Activated CD4-positive, alpha-beta T cell treated with anti-CD3 and anti-CD28 coated beads, Interleukin-2, amount 50 U/mL, for 16 hours (primary cell): ENCODE results near the gene NTF3.

Experiments
- DNase-seq: peaks from one replicate; pipeline ENCODE4 v3.0.0-alpha.2; 2020

NTF3 gene

DNA sequence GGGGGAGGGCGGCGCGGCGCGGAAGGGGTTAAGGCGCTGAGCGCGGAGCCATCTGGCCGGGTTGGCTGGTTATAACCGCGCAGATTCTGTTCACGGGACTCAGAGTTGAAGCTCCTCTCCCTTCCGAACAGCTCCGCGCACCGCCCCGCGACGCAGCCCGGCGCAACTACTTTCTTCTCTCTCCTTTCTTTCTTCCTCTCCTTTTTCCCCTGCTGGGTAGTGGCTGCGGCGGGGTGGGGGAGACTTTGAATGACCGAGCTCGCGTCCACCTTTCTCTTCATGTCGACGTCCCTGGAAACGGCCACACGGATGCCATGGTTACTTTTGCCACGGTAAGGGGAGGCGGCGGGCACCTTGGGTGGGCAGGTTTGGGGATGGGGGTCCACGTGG, at the start of gene NTF3:
Gene NTF3, plus strand, starts transcription at position 98 of the 390 bp plus-strand sequence. Its CDS starts 217 bp downstream, at position 315.
- no peak for DNase-seq

DNA sequence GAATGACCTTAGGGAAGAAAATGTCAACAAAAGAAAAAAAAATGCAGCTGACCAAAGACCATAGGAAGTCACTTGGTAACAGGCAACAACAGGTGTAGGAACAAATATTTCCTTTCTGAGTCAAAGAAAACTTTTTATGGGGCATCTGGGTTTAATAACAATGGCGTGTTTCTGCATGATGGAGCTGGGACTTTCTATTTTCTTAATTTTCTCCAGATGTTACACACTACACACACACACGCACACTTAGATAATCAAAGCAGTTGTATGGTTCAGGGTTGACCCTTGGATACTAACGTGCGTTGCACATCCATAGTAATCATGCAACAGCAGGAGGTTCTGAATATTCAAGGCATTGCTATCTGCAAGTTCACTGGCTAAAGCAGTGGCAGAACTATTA, 47.9 kb upstream of the NTF3 start:
- DNase-seq: no peak

GRCh38 chr12:5388581-5389535, 43.0 kb upstream of the NTF3 start:
- no peak for DNase-seq

DNA sequence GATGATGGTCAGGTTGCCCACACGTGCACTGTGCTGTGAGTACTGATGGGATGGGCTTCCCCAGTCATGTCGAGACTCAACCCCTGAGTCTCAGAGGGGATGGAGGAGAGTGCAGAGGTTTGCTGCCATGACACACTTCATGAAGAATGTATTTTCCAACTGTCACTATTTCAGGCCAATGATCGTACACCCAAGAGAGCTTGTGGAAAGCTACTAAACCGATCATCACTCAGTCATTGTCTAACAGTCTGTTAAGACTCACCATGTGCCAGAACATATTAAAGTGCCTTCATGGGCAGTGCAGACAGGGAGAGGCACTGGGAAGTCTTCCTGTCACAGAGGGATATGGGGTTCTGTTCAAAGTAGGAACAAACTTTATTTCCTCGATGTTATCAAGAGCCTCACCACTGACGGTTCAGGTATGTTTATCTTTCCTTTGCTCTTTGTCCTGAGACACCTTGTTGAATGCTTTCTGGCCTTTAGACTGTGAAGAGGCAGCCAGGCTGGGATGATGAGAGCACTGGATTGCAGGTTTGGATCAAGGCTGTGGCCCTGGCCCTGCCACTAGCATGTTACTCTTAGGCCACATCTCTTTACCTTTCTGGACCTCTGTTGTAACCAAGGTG, 41.6 kb upstream of the NTF3 start:
- no peak for DNase-seq

GRCh38 chr12:5391653-5392052, 40.3 kb upstream of the NTF3 start:
- DNase-seq: no peak

GRCh38 chr12:5392961-5393360, 38.9 kb upstream of the NTF3 start:
- DNase-seq: no peak

DNA sequence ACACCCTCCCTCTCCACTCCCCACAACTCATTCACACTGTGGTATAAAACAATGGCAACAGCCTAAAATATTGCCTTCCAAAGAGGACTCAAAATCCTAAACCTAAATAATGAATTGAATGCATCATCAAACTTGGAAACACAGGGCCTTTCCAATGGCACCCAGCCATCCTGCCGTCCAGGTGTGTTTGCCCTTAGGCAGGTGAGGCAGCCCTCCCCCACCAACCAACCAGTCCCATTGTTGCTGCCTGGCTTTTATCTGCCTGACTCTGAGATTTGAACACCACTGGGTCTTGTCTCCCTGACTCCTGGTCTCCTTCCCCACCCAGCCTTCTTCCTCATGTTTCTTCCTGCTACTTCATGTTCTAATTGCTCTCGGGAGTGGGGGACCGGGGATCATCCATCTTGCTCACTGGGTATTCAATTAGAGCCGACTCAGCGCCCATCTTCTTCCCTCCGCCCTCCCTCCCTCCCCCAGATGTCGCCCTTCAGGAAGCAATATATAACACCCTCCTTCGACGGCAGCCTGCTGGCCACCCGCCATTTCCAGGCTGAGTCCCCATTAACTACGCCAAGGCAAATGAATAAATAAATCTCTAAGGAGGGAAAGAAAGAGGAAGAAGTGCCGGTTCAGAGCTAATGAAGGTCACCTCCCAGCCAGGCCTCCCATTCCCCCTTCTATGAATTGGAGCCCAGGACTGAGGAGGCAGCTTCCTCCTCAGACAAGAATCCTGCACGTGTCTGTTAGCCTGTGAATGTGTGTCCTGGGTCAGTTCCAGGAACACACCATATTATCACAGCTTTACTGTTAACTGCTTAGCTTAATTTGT, 36.3 kb upstream of the NTF3 start:
- no peak for DNase-seq

GRCh38 chr12:5396541-5396940, 35.4 kb upstream of the NTF3 start:
- DNase-seq: no peak

DNA sequence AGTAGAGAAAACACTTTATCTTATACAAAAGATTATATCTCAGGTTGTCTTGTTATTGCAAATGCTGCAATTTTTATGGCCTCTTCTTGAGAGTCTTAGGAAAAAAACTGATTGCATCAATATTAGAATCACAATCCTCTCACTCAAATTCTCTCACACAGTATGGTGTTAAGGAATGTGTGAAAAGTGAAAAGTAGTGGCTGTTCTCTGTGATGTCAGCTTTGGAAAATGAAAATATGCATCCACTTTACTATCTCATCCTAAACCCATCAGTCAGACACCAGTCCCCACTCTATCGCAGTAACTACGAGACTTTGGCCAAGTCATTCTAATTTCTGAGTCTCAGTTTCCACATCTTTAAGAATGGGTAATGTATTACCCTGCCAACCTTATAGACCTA, 32.6 kb upstream of the NTF3 start:
- no peak for DNase-seq

DNA sequence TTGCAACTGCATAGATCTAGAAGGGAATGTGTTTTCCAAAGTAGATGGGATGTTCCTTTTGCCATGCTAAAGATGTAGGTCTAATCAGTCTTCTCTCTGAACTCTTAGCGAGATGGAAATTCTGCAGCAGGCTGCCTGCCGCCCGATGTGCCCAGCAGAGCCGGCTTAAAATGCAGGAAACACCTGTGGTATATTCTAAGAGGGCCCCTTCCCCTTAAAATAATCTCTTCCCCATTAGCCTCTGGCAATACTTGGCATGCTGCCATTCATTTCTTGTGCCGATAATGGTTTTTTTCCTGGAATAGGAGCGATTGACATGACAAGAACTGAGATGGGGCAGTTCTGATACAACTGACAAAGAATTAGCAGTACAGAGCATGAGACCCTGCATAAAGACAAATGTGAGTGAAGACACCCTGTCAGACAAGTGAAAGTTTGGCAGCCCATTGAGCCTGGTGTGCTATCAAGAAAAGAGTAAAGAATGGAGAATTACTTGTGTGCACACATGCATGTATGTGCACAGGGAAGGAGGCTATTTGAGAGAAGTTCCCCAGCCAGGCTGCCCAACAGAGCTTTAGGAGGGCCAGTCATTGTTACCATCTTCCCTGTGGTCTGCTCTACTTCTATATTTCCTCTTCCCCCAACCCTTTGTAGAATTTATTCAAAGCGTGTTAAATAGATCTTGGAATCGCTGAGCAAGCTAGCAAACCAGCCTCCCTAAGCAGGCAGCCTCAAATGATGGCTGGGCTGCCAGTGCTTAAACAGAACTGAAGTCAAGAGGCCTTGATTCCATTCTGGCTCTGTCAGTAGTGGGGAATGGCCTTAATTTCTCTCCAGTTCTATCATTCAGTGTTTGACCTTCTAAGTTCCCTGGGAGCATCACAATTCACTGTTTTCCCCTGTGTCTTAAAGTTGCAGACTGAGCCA, 29.6 kb upstream of the NTF3 start:
- no peak for DNase-seq

GRCh38 chr12:5403411-5403810, 28.5 kb upstream of the NTF3 start:
- no peak for DNase-seq

- DNase-seq: no peak
Observed at GRCh38 chr12:5407034-5407856, 24.7 kb upstream of the NTF3 start.

- DNase-seq: no peak
Observed at GRCh38 chr12:5409619-5410018, 22.3 kb upstream of the NTF3 start.

DNA sequence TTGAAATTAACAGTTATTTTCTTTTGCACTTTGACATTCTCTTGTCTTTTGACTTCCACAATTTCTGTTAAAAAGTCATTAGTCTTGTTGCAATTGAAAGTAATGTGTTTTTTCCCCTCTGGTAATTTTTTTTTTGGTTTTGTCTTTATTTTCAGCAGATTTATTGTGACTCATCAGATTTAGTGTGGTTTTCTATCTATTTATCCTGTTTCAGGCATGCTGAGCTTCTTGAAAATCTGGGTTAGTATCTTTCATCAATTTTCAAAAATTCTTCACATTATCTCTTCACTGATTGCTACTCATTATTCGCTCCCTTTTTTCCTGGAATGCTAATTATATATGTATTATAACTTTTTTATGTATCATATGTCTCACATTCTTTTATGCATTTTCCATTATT, 15.3 kb upstream of the NTF3 start:
- no peak for DNase-seq

- no peak for DNase-seq
Observed at GRCh38 chr12:5417500-5417899, 14.4 kb upstream of the NTF3 start.

DNA sequence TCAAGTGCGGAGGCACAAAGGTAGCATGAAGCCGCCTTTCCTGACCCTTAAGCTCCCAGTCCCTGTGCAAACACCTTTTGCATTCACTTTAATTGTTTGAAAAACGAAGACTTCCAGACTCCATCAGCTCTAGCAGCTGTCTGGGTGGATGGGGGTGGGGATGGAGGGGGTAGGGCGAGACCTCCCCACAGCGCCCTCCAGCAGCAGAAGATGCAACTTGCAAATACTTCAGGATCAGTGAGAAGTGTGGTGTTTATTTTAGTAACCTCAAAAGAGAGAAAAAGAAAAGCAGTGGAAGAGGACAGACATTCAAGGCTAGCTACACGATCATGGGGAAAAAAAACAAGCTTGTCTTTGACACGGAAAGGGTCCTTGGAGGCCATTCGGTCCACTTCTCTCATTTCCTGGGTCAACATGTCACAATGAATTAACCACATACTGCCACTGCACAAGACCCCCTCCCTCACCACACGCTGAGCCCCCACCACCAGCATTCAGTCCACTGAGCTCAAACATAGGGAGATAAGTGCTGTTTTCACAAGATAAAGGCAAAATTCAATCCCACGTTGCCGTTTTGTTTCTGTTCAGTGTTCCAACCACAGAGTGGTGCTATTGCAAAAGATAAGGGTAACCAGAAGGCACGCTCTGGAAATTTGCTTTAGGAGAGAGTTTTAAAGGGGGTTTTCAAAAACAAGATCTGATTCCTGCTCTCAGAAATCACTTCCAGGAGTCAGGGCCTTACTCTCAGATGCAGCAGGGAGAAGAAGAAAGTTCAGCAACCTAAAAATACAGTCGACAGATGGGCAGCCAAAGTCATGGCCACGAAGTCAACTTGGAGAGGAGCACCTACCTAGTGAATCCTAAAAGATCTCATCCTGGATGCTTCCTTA, 3.3 kb upstream of the NTF3 start:
- DNase-seq: peak; percentile 6

DNA sequence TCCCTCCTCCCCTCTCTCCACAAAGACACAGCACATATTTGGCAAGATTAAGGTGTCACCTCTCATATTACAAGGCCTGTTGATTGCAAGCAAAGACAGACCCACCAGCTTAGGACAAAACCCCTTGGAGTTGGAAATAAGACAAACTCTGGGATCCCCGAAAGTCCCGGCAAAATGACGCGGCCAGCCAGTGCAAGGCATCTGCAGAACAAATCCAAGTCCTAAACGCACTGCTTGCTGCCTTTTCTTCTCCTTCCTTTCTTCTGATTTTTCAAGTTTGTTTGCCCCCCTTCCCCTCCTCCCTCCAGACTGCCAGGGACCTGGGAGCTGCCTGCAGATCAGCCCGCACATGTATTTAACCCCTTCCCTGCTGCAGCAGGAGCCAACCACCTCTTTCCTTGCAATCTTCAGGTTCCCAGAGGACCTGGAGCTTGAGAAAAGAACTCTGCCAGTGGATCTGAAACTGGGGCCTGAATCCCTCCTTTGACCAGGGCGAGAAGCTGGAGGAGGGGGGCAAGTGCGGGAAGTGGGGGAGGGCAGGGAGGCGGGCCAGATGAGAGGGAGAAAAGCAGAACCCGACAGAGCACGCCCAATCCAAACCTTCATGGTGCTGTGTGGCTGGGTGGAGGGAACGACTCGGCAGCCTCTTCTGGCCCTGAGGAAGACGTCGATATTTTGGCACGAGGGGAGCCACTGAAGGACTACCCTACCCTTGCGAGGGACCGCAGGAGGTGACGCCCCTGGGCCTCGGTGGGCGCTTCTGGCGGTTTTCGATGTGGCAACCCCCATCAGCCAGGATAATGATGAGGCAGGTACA, 2.0 kb upstream of the NTF3 start:
- DNase-seq: no peak

DNA sequence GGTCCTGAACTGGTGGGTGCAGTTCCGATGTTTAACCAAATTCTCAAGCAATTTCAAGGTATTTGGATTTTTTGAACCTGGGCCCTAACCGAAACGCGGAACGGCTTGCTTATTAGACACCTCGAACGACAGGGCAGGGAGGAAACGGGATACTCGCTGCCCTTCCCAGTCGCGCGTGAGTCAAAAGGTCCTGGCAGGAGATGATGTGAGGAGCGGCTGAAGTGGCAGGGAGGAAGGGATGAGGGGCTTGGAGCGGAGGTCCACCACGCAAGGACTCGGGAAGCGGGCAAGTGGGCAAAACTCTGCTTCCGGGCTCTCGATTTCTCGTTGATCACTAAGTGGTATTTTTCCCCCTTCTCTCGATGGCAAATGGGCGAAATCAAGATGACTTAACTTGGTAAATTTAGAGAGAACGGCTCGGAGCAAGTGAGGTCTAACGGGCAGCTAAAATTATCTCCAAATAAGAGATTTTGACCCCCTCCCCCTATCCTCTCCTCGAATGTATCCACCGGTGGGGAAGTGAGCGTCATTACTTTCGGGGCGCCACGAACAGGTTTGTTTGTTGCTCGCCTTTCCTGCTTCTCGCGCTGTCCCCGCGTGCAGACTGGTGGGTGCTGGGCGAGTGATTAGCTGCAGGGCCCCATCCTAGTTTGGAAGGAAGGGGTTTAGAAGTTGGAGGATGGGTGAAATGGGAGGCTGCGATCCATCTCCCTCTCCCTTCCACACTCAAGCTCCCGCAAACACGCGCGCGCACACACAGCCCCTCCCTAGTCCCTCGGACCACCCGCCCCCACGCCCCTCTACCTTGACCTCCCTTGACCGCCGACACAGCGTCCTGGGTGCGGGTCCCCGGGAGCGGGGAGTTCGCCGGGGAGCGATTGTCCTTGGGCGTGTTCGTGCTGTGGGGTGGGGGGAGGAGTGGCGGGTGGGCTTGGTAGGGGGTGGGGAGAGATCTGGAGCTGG, 986 bp upstream of the NTF3 start:
- no peak for DNase-seq
